HepG2 (cell line): ENCODE measurements around the gene LRP10. TPM values are rescaled to one million over a fixed set of nuclear protein-coding genes. Genes with fewer than 3 reads are reported as not detected.
A peak's percentile ranks its signal among the peaks of the same experiment; 100 is the strongest.

Experiments
- ADNP ChIP-seq: sonication (generic); formaldehyde crosslinking; IDR thresholded peaks from 2 replicates; pipeline ENCODE4 v1.4.0; 2020; ENCODE audit warnings: missing genetic modification reagents
- ARID5B ChIP-seq: IDR thresholded peaks from 2 replicates; pipeline ENCODE4 v1.4.0; 2020; ENCODE audit warnings: mild to moderate bottlenecking, missing genetic modification reagents
- CBX2 ChIP-seq, 2 experiments: fragments of 200-600 bp in 1 of 2; sonication (generic); formaldehyde crosslinking in 1 of 2; IDR thresholded peaks; 2 replicates each; pipeline versions ENCODE4 v1.7.0 to v1.8.1; 2018 to 2022; ENCODE audit warnings: low read depth in 2 of 2, low read length in 1 of 2, mild to moderate bottlenecking in 1 of 2, missing genetic modification reagents in 1 of 2
- GMEB2 ChIP-seq: IDR thresholded peaks from 2 replicates; pipeline ENCODE4 v1.6.1; 2016; ENCODE audit warnings: missing biosample characterization, missing genetic modification reagents, low read depth
- HMGA1 ChIP-seq: sonication (generic); formaldehyde crosslinking; conservative IDR thresholded peaks from 2 replicates; pipeline ENCODE4 v1.4.0; 2020; ENCODE audit warnings: missing genetic modification reagents
- IRX3 ChIP-seq: sonication (generic); formaldehyde crosslinking; IDR thresholded peaks from 2 replicates; pipeline ENCODE4 v1.8.1; 2023; ENCODE audit warnings: mild to moderate bottlenecking, low read depth, missing genetic modification reagents, borderline replicate concordance
- LBX2 ChIP-seq: sonication (generic); formaldehyde crosslinking; IDR thresholded peaks from 2 replicates; pipeline ENCODE4 v1.5.0; 2020; ENCODE audit warnings: missing genetic modification reagents, mild to moderate bottlenecking, borderline replicate concordance
- MEIS1 ChIP-seq: sonication (generic); formaldehyde crosslinking; IDR thresholded peaks from 2 replicates; pipeline ENCODE4 v1.9.0; 2021; ENCODE audit warnings: mild to moderate bottlenecking, missing genetic modification reagents, moderate library complexity, borderline replicate concordance
- MYPOP ChIP-seq: sonication (generic); formaldehyde crosslinking; IDR thresholded peaks from 2 replicates; pipeline ENCODE4 v1.8.1; 2023; ENCODE audit warnings: mild to moderate bottlenecking, moderate library complexity, missing genetic modification reagents
- PITX1 ChIP-seq: sonication (generic); formaldehyde crosslinking; IDR thresholded peaks from 2 replicates; pipeline ENCODE4 v1.5.1; 2020; ENCODE audit warnings: mild to moderate bottlenecking, missing genetic modification reagents
- SMC3 ChIP-seq: IDR thresholded peaks from 2 replicates; pipeline ENCODE4 v1.6.1; 2011; ENCODE audit warnings: low read length, improper control_type of control experiment
- ZFP36L2 ChIP-seq: sonication (generic); formaldehyde crosslinking; IDR thresholded peaks from 2 replicates; pipeline ENCODE4 v1.4.0; 2020; ENCODE audit warnings: missing genetic modification reagents
- ZNF354B ChIP-seq: sonication (generic); formaldehyde crosslinking; IDR thresholded peaks from 2 replicates; pipeline ENCODE4 v1.8.0; 2022; ENCODE audit warnings: mild to moderate bottlenecking, missing genetic modification reagents
- ZNF556 ChIP-seq: sonication (generic); formaldehyde crosslinking; IDR thresholded peaks from 2 replicates; pipeline ENCODE4 v1.4.0; 2020; ENCODE audit warnings: mild to moderate bottlenecking, missing genetic modification reagents, borderline replicate concordance
- ZNF615 ChIP-seq: sonication (generic); formaldehyde crosslinking; IDR thresholded peaks from 2 replicates; pipeline ENCODE4 v1.5.0; 2020; ENCODE audit warnings: mild to moderate bottlenecking, missing genetic modification reagents, borderline replicate concordance
- polyA plus RNA-seq, 8 experiments: library from polyadenylated mRNA; depleted of rRNA in 3 of 8; stranded (reverse) in 7 of 8; unstranded in 1 of 8; fragments of >200 nt; fragmentation: Illumina TruSeq in 4 of 8; extraction: Trizol in 4 of 8; gene quantifications; 2 replicates each; pipeline versions ENCODE4 v1.2.1 to v1.2.3, GENCODE V29; 2011 to 2016; ENCODE audit warnings: low read depth in 4 of 8, missing spikeins in 1 of 8, mixed read lengths in 1 of 8; ENCODE audit not compliant: insufficient read depth in 1 of 8
- total RNA-seq, 5 experiments: library from RNA; depleted of rRNA; stranded (reverse); fragments of >200 nt; fragmentation: Illumina TruSeq; extraction: Trizol; gene quantifications; 2 replicates each; pipeline ENCODE4 v1.2.3, GENCODE V29; 2016; ENCODE audit warnings: low read depth in 1 of 5
- TF ChIP-seq, protein P1 (sequence below): IDR thresholded peaks from 2 replicates; pipeline ENCODE4 v1.6.1; 2018; ENCODE audit warnings: missing genetic modification reagents
- TF ChIP-seq, protein P2 (sequence below): sonication (generic); formaldehyde crosslinking; IDR thresholded peaks from 2 replicates; pipeline ENCODE4 v1.8.0; 2022; ENCODE audit warnings: missing genetic modification reagents, mild to moderate bottlenecking, inconsistent platforms, borderline replicate concordance

LRP10 gene
- total and polyA plus RNA-seq, 2 of the 13 experiments (the other 11 are each of a cell fraction or from before 2014, with no cell fraction given), result 16.9 to 45.2 TPM

DNA sequence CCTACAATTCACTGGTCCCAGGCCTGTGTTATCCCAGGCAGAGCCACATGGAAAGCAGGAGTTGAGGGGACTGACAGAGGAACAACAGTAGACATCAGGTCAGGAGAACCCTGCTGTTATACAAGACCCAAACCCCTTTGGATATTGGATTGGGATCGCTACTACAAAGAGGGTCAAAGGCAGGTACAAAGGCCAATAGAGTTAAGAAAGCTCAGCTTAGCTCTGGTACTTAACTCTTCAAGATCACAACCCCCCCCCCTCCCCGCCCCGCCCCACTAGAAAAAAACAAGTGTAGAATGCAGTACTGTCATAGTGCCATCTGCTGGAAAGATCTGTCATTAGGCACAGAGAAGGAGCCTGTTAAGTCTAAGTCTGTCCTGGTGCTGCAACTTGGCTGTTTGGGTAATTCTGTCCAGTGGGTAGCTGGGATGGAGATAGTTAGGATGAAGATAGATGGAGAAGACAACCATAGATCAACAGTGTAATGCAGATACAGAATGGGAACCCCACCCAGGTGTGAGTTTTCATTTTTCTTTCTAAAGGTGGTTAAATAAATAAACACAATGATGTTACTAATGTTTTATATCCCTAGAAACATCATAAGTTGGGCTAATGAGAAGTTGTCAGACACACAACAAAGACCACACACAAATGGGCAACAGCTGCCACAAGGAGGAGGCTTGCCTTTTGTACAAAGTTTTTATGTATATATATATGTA is 28.7 kb downstream of the LRP10 start (continued):
- TF ChIP-seq, protein P1, sequence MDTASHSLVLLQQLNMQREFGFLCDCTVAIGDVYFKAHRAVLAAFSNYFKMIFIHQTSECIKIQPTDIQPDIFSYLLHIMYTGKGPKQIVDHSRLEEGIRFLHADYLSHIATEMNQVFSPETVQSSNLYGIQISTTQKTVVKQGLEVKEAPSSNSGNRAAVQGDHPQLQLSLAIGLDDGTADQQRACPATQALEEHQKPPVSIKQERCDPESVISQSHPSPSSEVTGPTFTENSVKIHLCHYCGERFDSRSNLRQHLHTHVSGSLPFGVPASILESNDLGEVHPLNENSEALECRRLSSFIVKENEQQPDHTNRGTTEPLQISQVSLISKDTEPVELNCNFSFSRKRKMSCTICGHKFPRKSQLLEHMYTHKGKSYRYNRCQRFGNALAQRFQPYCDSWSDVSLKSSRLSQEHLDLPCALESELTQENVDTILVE, result 0 out of 2 replicates have a peak, but pooled peaks have one; percentile 20
- TF ChIP-seq ZNF354B (CRISPR knock-in tag), result no peak
- no peak for TF ChIP-seq ZFP36L2 (CRISPR knock-in tag)
- TF ChIP-seq, protein P2, sequence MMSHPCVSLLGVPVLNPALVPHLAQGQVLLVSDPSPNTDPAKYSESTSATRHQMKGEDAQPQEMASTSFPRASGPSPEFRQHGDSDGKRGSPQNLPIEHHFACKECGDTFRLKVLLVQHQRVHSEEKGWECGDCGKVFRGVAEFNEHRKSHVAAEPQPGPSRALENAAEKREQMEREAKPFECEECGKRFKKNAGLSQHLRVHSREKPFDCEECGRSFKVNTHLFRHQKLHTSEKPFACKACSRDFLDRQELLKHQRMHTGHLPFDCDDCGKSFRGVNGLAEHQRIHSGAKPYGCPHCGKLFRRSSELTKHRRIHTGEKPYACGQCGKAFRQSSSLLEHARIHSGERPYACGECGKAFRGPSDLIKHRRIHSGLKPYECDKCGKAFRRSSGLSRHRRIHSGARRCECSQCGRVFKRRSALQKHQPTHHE (CRISPR knock-in tag), result no peak
- TF ChIP-seq MYPOP, result no peak
- no peak; the same call in 1 of the 2 replicates for TF ChIP-seq PITX1
- TF ChIP-seq ZNF556, result no peak; the same call in 1 of the 2 replicates
- TF ChIP-seq HMGA1 (CRISPR knock-in tag), result no peak
- no peak for TF ChIP-seq IRX3 (CRISPR knock-in tag)
- TF ChIP-seq GMEB2 (CRISPR knock-in tag), result no peak
- TF ChIP-seq MEIS1, result peak; percentile 68; the same call in 1 of the 2 replicates
- TF ChIP-seq ARID5B (CRISPR knock-in tag), result peak; percentile 50; the same call in 1 of the 2 replicates
- TF ChIP-seq LBX2 (CRISPR knock-in tag), result no peak
- TF ChIP-seq SMC3, result peak; percentile 90
- TF ChIP-seq ZNF615 (CRISPR knock-in tag), result no peak
- no peak for TF ChIP-seq ADNP (CRISPR knock-in tag)
- TF ChIP-seq CBX2 (IDR thresholded peaks at IDR 0.05; ENCODE audit: low read depth, low read length), result no peak
- TF ChIP-seq CBX2 (CRISPR knock-in tag; IDR thresholded peaks at IDR 0.05; ENCODE audit: low read depth), result no peak
